ENCODE measurements around the gene MUC4. TPM values are rescaled to one million over a fixed set of nuclear protein-coding genes. Genes with fewer than 3 reads are reported as not detected.

Gene MUC4
- total and polyA plus RNA-seq, 2 of the 4 experiments (the other 2 are of a cell fraction): not detected

GRCh38 chr3:195736866-195737490, 74.8 kb downstream of the MUC4 start:
- Histone ChIP-seq H3K23ac (ENCODE audit: low read depth, low read length) (no peak overlapping the region), H2BK120ac (ENCODE audit: low read depth, low read length) (no peak overlapping the region), H2AK9ac (replicated peaks; ENCODE audit: low read depth, low read length, poor library complexity) (no peak overlapping the region), H2BK20ac (ENCODE audit: low read depth, low read length) (no peak overlapping the region), H2BK5ac (ENCODE audit: low read depth, low read length, poor library complexity, severe bottlenecking) (no peak overlapping the region), H3K9me3 (ENCODE audit: control insufficient read depth, insufficient read depth, low read length) (no peaks in the 10 kb centered on the region), H3K14ac (replicated peaks; ENCODE audit: low read depth, low read length) (no peak overlapping the region), H3K18ac (ENCODE audit: low read depth, low read length) (no peak overlapping the region), H3K27me3 (ENCODE audit: control insufficient read depth, insufficient read depth, low read length) (peaks cover 62% of the 10 kb centered on the region), H2BK15ac (ENCODE audit: low read depth, low read length) (no peak overlapping the region), H2AK5ac (ENCODE audit: low read depth, low read length) (no peak overlapping the region), H2AFZ (replicated peaks; ENCODE audit: low read length, poor library complexity) (no peak overlapping the region), H3K9me1 (ENCODE audit: insufficient read depth, low read length) (no peaks in the 10 kb centered on the region), H4K91ac (ENCODE audit: insufficient read depth, low read depth, low read length) (no peak overlapping the region), H4K8ac (ENCODE audit: low read depth in 2 of 2, low read length in 2 of 2) (no peak overlapping the region), H3K9ac (ENCODE audit: low read depth, low read length) (no peak overlapping the region), H3K79me1 (ENCODE audit: low read depth in 1 of 2, low read length in 2 of 2) (no peaks in the 10 kb centered on the region), H3K4me2 (ENCODE audit: low read depth, low read length) (no peak overlapping the region), H3K4me3 (ENCODE audit: insufficient read depth, low read depth, low read length) (no peak overlapping the region), H3K27ac (ENCODE audit: insufficient read depth, low read length) (no peak overlapping the region), H3K4ac (ENCODE audit: low read depth, low read length) (no peak overlapping the region), H4K20me1 (ENCODE audit: insufficient read depth, low read length) (no peaks in the 10 kb centered on the region), H3K56ac (ENCODE audit: extremely low read depth, insufficient read depth, low read length) (no peak overlapping the region), H3K4me1 (ENCODE audit: control insufficient read depth, insufficient read depth, low read length) (no peaks in the 10 kb centered on the region), H4K5ac (ENCODE audit: low read depth, low read length) (no peak overlapping the region), H3K36me3 (ENCODE audit: control insufficient read depth, insufficient read depth, low read length) (no peaks in the 10 kb centered on the region)
- in situ Hi-C loops (cut with MboI; ENCODE audit: low sequenced_read_pairs): no loop called here
- POLR2A ChIA-PET (ENCODE audit: unreplicated experiment): no interaction called here
- ATAC-seq (ENCODE audit: low read depth): no peak
- CTCF ChIA-PET: no interaction called here
- no peak for DNase-seq
- dilution Hi-C loops (cut with HindIII; ENCODE audit: low sequenced_read_pairs, unreplicated experiment): no loop called here
- TF ChIP-seq SMC3 (IDR thresholded peaks at IDR 0.05; ENCODE audit: low read depth, low read length) (no peak), USF2 (IDR thresholded peaks at IDR 0.05; ENCODE audit: low read depth, low read length) (no peak), CHD1 (IDR thresholded peaks at IDR 0.05; ENCODE audit: low read depth, low read length) (no peak), ELK1 (IDR thresholded peaks at IDR 0.05; ENCODE audit: borderline replicate concordance, low read depth, low read length) (no peak)
- 72% methylated on average over 10 of the region's 12 CpGs; no CpG with 5 or more reads in 1 of the 2 experiments for WGBS, 2 experiments (ENCODE audit: extremely low coverage in 2 of 2, insufficient read length in 1 of 2)
- no TSS peak for BruUV-seq (replicated peaks)
- intact Hi-C loops (cut with micrococcal nuclease): no loop called here

Measured in IMR-90 (cell line).